Renal pelvis (tissue), 4 donors: ENCODE data around the gene WFDC10B. TPM values are rescaled to one million over a fixed set of nuclear protein-coding genes. Genes with fewer than 3 reads are reported as not detected.
"Not testable (repeated sequence)": the region's sequence is repeated elsewhere in the genome, so short reads cannot be mapped to it uniquely, and the experiment has no call there.

Experiments used
- DNase-seq: peaks from one replicate; pipeline ENCODE4 v3.0.0-alpha.2; 2013
- polyA plus RNA-seq, 3 donors: library from polyadenylated mRNA; unstranded; fragments of 120-200 nt; gene quantifications; one replicate each; pipeline ENCODE4 v1.2.1, GENCODE V29; 2013; ENCODE audit not compliant: insufficient read length in 3 of 3

Gene WFDC10B
- polyA plus RNA-seq, 3 donors = not detected

GRCh38 chr20:45649312-45649863 lies 55.4 kb downstream of the WFDC10B start:
- DNase-seq = no peak

GRCh38 chr20:45647441-45648050 lies 57.3 kb downstream of the WFDC10B start:
- DNase-seq = no peak

DNA sequence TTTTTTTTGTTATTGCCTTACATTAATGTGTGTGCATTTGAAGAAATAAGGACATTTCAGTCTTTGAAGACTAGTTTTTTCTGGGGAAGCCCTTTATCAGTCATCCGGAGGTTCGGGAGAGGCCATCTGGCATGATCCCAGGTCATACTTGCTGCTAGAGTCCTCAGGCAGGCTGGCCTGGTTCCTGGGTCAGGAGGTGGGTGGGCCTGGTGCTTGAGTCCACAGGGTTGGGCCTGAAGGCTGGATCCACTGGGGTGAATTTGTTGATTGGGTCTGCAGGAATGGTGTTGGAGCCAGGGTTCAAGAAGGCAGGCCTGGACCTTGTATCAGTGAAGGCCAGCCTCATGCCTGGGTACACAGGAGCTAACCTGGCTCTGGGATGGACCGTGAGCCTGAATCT lies 57.9 kb downstream of the WFDC10B start:
- DNase-seq = no peak

DNA sequence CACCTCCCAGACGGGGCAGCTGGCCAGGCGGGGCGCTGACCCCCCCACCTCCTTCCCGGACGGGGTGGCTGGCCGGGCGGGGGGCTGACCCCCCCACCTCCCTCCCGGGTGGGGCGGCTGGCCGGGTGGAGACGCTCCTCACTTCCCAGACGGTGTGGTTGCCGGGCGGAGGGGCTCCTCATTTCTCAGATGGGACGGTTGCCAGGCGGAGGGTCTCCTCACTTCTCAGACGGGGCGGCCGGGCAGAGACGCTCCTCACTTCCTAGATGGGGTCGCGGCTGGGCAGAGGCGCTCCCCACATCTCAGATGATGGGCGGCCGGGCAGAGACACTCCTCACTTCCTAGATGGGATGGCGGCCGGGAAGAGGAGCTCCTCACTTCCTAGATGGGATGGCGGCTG lies 59.0 kb downstream of the WFDC10B start:
- not testable (repeated sequence) for DNase-seq

DNA sequence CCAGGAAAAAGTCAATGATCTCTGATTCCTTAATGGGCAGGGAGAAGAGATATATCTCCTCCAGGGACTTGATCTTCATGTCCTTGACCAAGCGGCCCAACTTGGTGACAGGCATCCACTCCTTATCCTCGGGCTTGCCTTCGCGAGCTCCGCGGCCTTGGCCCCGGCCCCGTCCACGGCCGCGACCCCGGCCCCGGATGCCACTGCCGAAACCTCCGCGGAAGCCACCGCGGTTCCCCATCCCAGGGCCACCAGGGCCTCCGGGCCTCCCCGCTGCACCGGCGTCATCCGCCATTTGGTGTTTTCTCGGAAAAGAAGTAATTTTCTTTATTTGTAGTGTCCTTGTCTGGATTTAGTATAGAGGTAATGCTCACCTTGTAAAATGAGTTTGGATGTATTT lies 63.7 kb downstream of the WFDC10B start:
- DNase-seq = not testable (repeated sequence)

- DNase-seq = no peak
These were observed 65.1 kb downstream of the WFDC10B start for GRCh38 chr20:45639687-45640086.

- no peak for DNase-seq
These were observed 68.3 kb downstream of the WFDC10B start for GRCh38 chr20:45636513-45636912.

Other genes starting within 250 kb of the WFDC10B start
- 100 to 1,000 TPM; 204 to 219 (median 205) TPM for gene WFDC2, start 235.3 kb downstream of the WFDC10B start, polyA plus RNA-seq
- not detected for gene SPINT3, start 189.4 kb downstream of the WFDC10B start, polyA plus RNA-seq
- gene WFDC6, start 165.5 kb downstream of the WFDC10B start, polyA plus RNA-seq = under 1 TPM in 1 of 3 donors, not detected in 2; 0.37 TPM
- under 1 TPM; 0.20 to 0.47 (median 0.36) TPM for gene EPPIN, start 157.6 kb downstream of the WFDC10B start, polyA plus RNA-seq
- under 1 TPM in 1 of 3 donors, not detected in 2; 0.24 TPM for gene WFDC8, start 125.7 kb downstream of the WFDC10B start, polyA plus RNA-seq
- not detected for gene WFDC10A, start 75.3 kb downstream of the WFDC10B start, polyA plus RNA-seq
- not detected for gene WFDC9, start 73.7 kb downstream of the WFDC10B start, polyA plus RNA-seq
- gene WFDC11, start 34.8 kb downstream of the WFDC10B start, polyA plus RNA-seq = not detected
- not detected for gene WFDC13, start 3.0 kb downstream of the WFDC10B start, polyA plus RNA-seq
- gene SPINT4, start 17.3 kb upstream of the WFDC10B start, polyA plus RNA-seq = not detected
- 1 to 10 TPM in 2 of 3 donors, under 1 TPM in 1; 0.36 to 1.6 (median 1.4) TPM for gene WFDC3, start 86.9 kb upstream of the WFDC10B start, polyA plus RNA-seq
- 10 to 100 TPM; 34.8 to 40.1 (median 39.3) TPM for gene DNTTIP1, start 86.9 kb upstream of the WFDC10B start, polyA plus RNA-seq
- 10 to 100 TPM; 60.5 to 78.8 (median 73.0) TPM for gene UBE2C, start 107.6 kb upstream of the WFDC10B start, polyA plus RNA-seq
- 1 to 10 TPM in 1 of 3 donors, under 1 TPM in 2; 0.39 to 3.7 (median 0.66) TPM for gene TNNC2, start 122.3 kb upstream of the WFDC10B start, polyA plus RNA-seq
- gene SNX21, start 128.8 kb upstream of the WFDC10B start, polyA plus RNA-seq = 10 to 100 TPM; 16.1 to 18.4 (median 16.2) TPM
- gene ACOT8, start 152.4 kb upstream of the WFDC10B start, polyA plus RNA-seq = 10 to 100 TPM; 27.0 to 29.8 (median 28.1) TPM
- 1 to 10 TPM; 5.9 to 6.5 (median 6.1) TPM for gene ZSWIM3, start 152.6 kb upstream of the WFDC10B start, polyA plus RNA-seq
- gene ZSWIM1, start 176.2 kb upstream of the WFDC10B start, polyA plus RNA-seq = 10 to 100 TPM; 16.6 to 21.3 (median 17.1) TPM
- gene SPATA25, start 182.6 kb upstream of the WFDC10B start, polyA plus RNA-seq = 1 to 10 TPM; 3.5 to 9.4 (median 8.2) TPM
- 10 to 100 TPM in 2 of 3 donors, 1 to 10 TPM in 1; 8.8 to 10.2 (median 10.1) TPM for gene NEURL2, start 186.2 kb upstream of the WFDC10B start, polyA plus RNA-seq
- 100 to 1,000 TPM; 126 to 146 (median 146) TPM for gene CTSA, start 186.3 kb upstream of the WFDC10B start, polyA plus RNA-seq
- gene PLTP, start 207.1 kb upstream of the WFDC10B start, polyA plus RNA-seq = 100 to 1,000 TPM; 140 to 161 (median 155) TPM
- 10 to 100 TPM; 46.1 to 56.9 (median 53.1) TPM for gene PCIF1, start 229.7 kb upstream of the WFDC10B start, polyA plus RNA-seq